ENCODE results near the gene DLGAP4. TPM values are rescaled to one million over a fixed set of nuclear protein-coding genes. Genes with fewer than 3 reads are reported as not detected.

The DLGAP4 gene
- total RNA-seq, 2 donors from 2014 or later: 23.1 to 60.0 TPM

DNA sequence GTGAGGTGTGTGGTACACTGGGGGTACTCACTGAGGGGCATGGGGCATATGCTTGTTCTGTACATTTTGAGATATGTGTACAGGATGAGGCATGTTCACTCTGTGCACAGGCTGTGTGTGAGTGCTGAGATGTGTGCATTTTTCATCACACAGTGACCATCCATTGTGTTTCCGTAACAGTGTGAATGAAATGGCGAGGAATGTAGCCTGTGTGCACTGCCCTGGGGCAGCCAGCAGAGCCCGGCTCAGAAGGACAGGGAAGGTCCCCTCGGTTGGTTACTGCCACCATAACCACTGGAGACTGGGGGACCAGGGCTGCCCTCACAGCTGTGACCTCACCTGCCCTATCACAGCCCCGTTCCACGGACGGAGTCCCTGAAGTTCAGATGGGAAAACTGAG, 129.0 kb downstream of the DLGAP4 start:
- Histone ChIP-seq H3K9me3 (no peaks in the 10 kb centered on the region), H3K4me3 (no peak overlapping the region), H3K36me3 (replicated peaks in 1 of 2; ENCODE audit: insufficient read depth in 1 of 2, low read depth in 2 of 2) (no peaks in the 10 kb centered on the region), H3K27ac (no peak overlapping the region), H3K27me3 (no peaks in the 10 kb centered on the region), H3K4me1 (peaks cover 8% of the 10 kb centered on the region)
- ATAC-seq (no peak), DNase-seq (no peak)
- intact Hi-C loops (cut with DNase I): loop anchor here (5.0 kb wide), 1 partner anchor 228 kb away; no protein-coding TSS in a partner anchor
- TF ChIP-seq, protein P1, sequence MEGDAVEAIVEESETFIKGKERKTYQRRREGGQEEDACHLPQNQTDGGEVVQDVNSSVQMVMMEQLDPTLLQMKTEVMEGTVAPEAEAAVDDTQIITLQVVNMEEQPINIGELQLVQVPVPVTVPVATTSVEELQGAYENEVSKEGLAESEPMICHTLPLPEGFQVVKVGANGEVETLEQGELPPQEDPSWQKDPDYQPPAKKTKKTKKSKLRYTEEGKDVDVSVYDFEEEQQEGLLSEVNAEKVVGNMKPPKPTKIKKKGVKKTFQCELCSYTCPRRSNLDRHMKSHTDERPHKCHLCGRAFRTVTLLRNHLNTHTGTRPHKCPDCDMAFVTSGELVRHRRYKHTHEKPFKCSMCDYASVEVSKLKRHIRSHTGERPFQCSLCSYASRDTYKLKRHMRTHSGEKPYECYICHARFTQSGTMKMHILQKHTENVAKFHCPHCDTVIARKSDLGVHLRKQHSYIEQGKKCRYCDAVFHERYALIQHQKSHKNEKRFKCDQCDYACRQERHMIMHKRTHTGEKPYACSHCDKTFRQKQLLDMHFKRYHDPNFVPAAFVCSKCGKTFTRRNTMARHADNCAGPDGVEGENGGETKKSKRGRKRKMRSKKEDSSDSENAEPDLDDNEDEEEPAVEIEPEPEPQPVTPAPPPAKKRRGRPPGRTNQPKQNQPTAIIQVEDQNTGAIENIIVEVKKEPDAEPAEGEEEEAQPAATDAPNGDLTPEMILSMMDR (IDR thresholded peaks at IDR 0.05): no peak
- TF ChIP-seq POLR2A (IDR thresholded peaks at IDR 0.05): no peak
- WGBS, 2 donors: 88 to 90% methylated on average over 6 to 7 of the region's 7 CpGs

- Histone ChIP-seq H3K4me3 (no peak overlapping the region), H3K4me1 (peaks cover 8% of the 10 kb centered on the region), H3K36me3 (replicated peaks in 1 of 2; ENCODE audit: insufficient read depth in 1 of 2, low read depth in 2 of 2) (no peaks in the 10 kb centered on the region), H3K27ac (no peak overlapping the region), H3K9me3 (no peaks in the 10 kb centered on the region), H3K27me3 (no peaks in the 10 kb centered on the region)
- intact Hi-C loops (cut with DNase I): loop anchor here (5.0 kb wide), 1 partner anchor 229 kb away; no protein-coding TSS in a partner anchor
- peak; percentile 83 to 91 (median 86) for DNase-seq
- TF ChIP-seq POLR2A (IDR thresholded peaks at IDR 0.05): no peak
- TF ChIP-seq, protein P1 (IDR thresholded peaks at IDR 0.05): peak in 1 of 7 experiments; percentile 28
- 23 to 70% methylated on average over 2 to 56 of the region's 56 CpGs for WGBS, 2 donors
- ATAC-seq: peak; percentile 80
These were observed 129.7 kb downstream of the DLGAP4 start for GRCh38 chr20:36435592-36436541.

GRCh38 chr20:36439040-36439730, 133.0 kb downstream of the DLGAP4 start:
- no peaks in the 10 kb centered on the region for H3K9me3 ChIP-seq
- H3K27me3 ChIP-seq: no peaks in the 10 kb centered on the region
- H3K4me3 ChIP-seq: no peak overlapping the region
- TF ChIP-seq POLR2A (IDR thresholded peaks at IDR 0.05): no peak
- TF ChIP-seq, protein P1 (IDR thresholded peaks at IDR 0.05): peak; percentile 77 to 89 (median 83)
- ATAC-seq (peak; percentile 64), DNase-seq (peak; percentile 72 to 86 (median 73))
- WGBS, 2 donors: 22 to 75% methylated on average over 2 to 9 of the region's 9 CpGs
- no peaks in the 10 kb centered on the region for H3K36me3 ChIP-seq (replicated peaks in 1 of 2; ENCODE audit: insufficient read depth in 1 of 2, low read depth in 2 of 2)
- no peak overlapping the region for H3K27ac ChIP-seq
- peaks cover 8% of the 10 kb centered on the region for H3K4me1 ChIP-seq
- intact Hi-C loops (cut with DNase I): loop anchor here (5.0 kb wide), 1 partner anchor 232 kb away; no protein-coding TSS in a partner anchor

DNA sequence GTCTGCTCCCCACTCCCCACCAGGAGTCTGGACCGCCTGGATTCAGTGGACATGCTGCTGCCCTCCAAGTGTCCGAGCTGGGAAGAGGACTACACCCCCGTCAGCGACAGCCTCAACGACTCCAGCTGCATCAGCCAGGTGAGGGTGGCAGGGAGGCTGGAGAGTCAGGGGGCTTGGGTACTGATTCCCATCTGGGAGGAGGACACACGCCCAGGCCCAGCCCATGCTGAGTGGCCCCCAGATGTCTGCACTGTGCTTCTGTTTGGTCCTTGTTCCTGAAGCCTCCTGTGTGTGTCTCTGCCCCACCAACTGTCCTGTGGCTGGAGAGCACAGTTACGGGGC, 133.6 kb downstream of the DLGAP4 start:
- no peak overlapping the region for H3K27ac ChIP-seq

More for the DNA sequence above, 133.6 kb downstream of the DLGAP4 start:
- TF ChIP-seq POLR2A (IDR thresholded peaks at IDR 0.05): no peak
- TF ChIP-seq, protein P1 (IDR thresholded peaks at IDR 0.05): no peak
- Histone ChIP-seq H3K4me1 (peaks cover 8% of the 10 kb centered on the region), H3K36me3 (replicated peaks in 1 of 2; ENCODE audit: insufficient read depth in 1 of 2, low read depth in 2 of 2) (no peaks in the 10 kb centered on the region), H3K9me3 (no peaks in the 10 kb centered on the region), H3K4me3 (no peak overlapping the region), H3K27me3 (no peaks in the 10 kb centered on the region)
- DNase-seq: no peak
- intact Hi-C loops (cut with DNase I): loop anchor here (5.0 kb wide), 1 partner anchor 232 kb away; no protein-coding TSS in a partner anchor
- WGBS, 2 donors: 44% methylated on average over 6 of the region's 7 CpGs; no CpG with 5 or more reads in 1 of the 2 donors
- ATAC-seq: no peak

All from body of pancreas (tissue), 4 donors.